ENCODE results near the gene CCDC116. TPM values are rescaled to one million over a fixed set of nuclear protein-coding genes. Genes with fewer than 3 reads are reported as not detected.

Gene CCDC116
- total RNA-seq, 4 donors from 2014 or later: 0.22 to 2.0 (median 0.36) TPM

DNA sequence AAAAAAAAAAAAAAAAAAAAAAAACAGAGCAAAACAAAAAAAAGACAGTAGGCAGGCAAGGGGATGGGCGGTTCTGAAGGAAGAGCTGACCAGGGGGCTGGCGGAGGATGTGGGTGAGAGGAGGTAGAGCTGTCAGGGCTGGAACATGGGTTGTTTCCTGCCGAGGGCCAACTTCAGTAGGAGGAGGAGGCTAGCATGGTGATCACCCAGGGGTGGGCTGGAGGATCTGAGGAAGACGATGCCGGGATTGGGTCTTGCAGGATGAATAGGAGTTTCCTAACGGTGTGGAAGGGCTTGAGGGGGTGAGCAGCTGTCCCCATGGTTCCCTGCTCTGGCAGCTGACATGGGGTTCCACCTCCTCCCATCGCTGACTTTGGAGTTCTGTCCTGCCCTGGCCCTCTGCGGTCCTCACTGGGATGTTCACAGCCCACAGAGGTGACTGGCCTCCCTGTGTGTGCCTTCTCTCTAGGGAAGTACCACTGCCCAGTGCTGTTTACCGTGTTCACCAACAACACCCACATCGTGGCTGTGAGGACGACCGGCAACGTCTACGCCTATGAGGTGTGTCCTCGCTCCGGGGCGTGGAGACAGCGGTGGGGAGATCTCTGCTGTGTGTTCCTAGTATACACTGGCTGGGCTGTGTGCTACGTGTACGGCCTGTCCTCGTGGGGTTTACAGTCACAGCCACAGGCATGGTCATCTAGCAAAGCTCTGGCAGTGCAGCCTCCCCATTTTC lies 48.4 kb downstream of the CCDC116 start:
- DNase-seq (ENCODE audit: low spot score in 2 of 2): no peak
- Histone ChIP-seq H3K27me3 (no peaks in the 10 kb centered on the region), H3K36me3 (peaks cover 0 to 84% (median 2%) of the 10 kb centered on the region in 3 donors), H3K9me3 (no peaks in the 10 kb centered on the region), H3K27ac (no peak overlapping the region), H3K4me1 (no peaks in the 10 kb centered on the region), H3K4me3 (no peak overlapping the region)
- TF ChIP-seq POLR2A (IDR thresholded peaks at IDR 0.05) (no peak), EP300 (IDR thresholded peaks at IDR 0.05) (no peak)
- TF ChIP-seq, protein P1, sequence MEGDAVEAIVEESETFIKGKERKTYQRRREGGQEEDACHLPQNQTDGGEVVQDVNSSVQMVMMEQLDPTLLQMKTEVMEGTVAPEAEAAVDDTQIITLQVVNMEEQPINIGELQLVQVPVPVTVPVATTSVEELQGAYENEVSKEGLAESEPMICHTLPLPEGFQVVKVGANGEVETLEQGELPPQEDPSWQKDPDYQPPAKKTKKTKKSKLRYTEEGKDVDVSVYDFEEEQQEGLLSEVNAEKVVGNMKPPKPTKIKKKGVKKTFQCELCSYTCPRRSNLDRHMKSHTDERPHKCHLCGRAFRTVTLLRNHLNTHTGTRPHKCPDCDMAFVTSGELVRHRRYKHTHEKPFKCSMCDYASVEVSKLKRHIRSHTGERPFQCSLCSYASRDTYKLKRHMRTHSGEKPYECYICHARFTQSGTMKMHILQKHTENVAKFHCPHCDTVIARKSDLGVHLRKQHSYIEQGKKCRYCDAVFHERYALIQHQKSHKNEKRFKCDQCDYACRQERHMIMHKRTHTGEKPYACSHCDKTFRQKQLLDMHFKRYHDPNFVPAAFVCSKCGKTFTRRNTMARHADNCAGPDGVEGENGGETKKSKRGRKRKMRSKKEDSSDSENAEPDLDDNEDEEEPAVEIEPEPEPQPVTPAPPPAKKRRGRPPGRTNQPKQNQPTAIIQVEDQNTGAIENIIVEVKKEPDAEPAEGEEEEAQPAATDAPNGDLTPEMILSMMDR (IDR thresholded peaks at IDR 0.05): no peak
- 91% methylated on average over 19 to 21 of the region's 21 CpGs for WGBS, 2 donors

GRCh38 chr22:21681566-21682370 lies 49.2 kb downstream of the CCDC116 start:
- WGBS, 2 donors: 84 to 86% methylated on average over 19 to 24 of the region's 24 CpGs
- H3K27me3 ChIP-seq: no peaks in the 10 kb centered on the region
- H3K27ac ChIP-seq: no peak overlapping the region
- no peaks in the 10 kb centered on the region for H3K9me3 ChIP-seq
- H3K4me3 ChIP-seq: no peak overlapping the region
- H3K36me3 ChIP-seq: peaks cover 1 to 86% (median 2%) of the 10 kb centered on the region in 3 donors
- H3K4me1 ChIP-seq: no peaks in the 10 kb centered on the region
- DNase-seq (ENCODE audit: low spot score in 2 of 2): no peak
- TF ChIP-seq EP300 (IDR thresholded peaks at IDR 0.05) (no peak), POLR2A (IDR thresholded peaks at IDR 0.05) (no peak)
- TF ChIP-seq, protein P1 (IDR thresholded peaks at IDR 0.05): no peak

DNA sequence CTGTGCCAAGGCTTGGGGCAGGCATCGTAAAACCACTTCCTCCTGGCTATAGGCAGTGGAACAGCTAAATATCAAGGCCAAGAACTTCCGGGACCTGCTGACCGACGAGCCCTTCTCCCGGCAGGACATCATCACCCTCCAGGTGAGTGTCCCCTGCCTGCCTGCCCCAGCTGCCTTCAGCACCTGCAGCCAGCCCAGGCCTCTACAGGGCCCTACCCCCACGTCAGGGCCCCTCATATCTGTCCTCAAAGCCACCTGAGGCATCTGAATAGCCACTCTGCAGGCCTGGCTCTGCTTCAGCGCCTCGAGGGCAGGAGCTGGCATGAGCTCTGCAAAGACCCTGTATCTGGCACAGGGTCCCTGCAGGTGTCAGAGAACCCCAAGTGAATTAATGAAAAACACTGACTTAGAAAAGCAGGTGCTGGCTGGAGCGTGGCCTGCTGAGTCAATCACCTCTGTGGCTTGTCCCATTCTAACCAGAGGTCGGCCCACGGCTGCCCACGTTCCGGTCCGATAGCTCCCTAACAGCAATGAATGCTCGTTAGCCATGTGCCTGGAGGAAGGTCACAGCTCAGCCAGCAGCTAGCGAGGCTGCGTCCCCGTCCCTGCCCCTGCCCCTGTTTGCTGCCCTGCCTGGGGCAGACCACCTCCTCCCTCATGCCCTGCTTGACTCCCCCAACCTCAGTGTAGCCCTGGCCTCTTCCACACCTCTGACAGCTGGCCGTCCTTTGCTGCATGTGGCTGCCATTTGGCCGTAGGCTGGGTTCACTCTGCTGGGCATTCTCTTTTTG lies 50.0 kb downstream of the CCDC116 start:
- no peak for DNase-seq (ENCODE audit: low spot score in 2 of 2)
- 85 to 95% methylated on average over 17 to 19 of the region's 20 CpGs for WGBS, 2 donors
- Histone ChIP-seq H3K4me3 (no peak overlapping the region), H3K4me1 (no peaks in the 10 kb centered on the region), H3K36me3 (peaks cover 2 to 86% (median 9%) of the 10 kb centered on the region in 3 donors), H3K27ac (no peak overlapping the region), H3K9me3 (no peaks in the 10 kb centered on the region), H3K27me3 (no peaks in the 10 kb centered on the region)
- no peak for TF ChIP-seq POLR2A (IDR thresholded peaks at IDR 0.05)
- TF ChIP-seq EP300 (IDR thresholded peaks at IDR 0.05): no peak
- TF ChIP-seq, protein P1 (IDR thresholded peaks at IDR 0.05): no peak

- Histone ChIP-seq H3K4me3 (no peak overlapping the region), H3K9me3 (no peaks in the 10 kb centered on the region), H3K4me1 (no peaks in the 10 kb centered on the region), H3K27ac (no peak overlapping the region), H3K27me3 (no peaks in the 10 kb centered on the region), H3K36me3 (peaks cover 2 to 86% (median 10%) of the 10 kb centered on the region in 3 donors)
- whole genome bisulfite sequencing, 2 donors: 92 to 95% methylated on average over 6 to 7 of the region's 7 CpGs
- TF ChIP-seq POLR2A (IDR thresholded peaks at IDR 0.05): no peak
- TF ChIP-seq, protein P1 (IDR thresholded peaks at IDR 0.05): no peak
- no peak for TF ChIP-seq EP300 (IDR thresholded peaks at IDR 0.05)
- DNase-seq (ENCODE audit: low spot score in 2 of 2): no peak
Observed at GRCh38 chr22:21683401-21683811, 50.8 kb downstream of the CCDC116 start.

All from tibial nerve (tissue), 4 donors.